NCI-H146 treated with DMSO at 0.1 percent for 48 hours (cell line): ENCODE results near the gene CDX2.

Experiments
- DNase-seq: peaks from one replicate; lab custom pipeline; 2025; ENCODE audit not compliant: unreplicated experiment; lab: John Stamatoyannopoulos, UW

The CDX2 gene

GRCh38 chr13:27918918-27919658, 50.0 kb downstream of the CDX2 start:
- DNase-seq: no peak

GRCh38 chr13:27918041-27918917, 50.8 kb downstream of the CDX2 start:
- DNase-seq: no peak

GRCh38 chr13:27917121-27917947, 51.8 kb downstream of the CDX2 start:
- DNase-seq: no peak

- DNase-seq: no peak
These were observed 53.6 kb downstream of the CDX2 start for GRCh38 chr13:27915301-27916207.

GRCh38 chr13:27913160-27913559, 56.0 kb downstream of the CDX2 start:
- DNase-seq: no peak

- no peak for DNase-seq
These were observed 57.6 kb downstream of the CDX2 start for GRCh38 chr13:27911521-27911920.
